Liver (tissue), 9 donors: ENCODE data around the gene TNS3. TPM values are rescaled to one million over a fixed set of nuclear protein-coding genes. Genes with fewer than 3 reads are reported as not detected.

Source experiments
- DNase-seq: peaks from one replicate; pipeline ENCODE4 v3.0.0-alpha.2; 2017; ENCODE audit warnings: low spot score
- H3K27ac ChIP-seq, 2 donors: one replicate each; pipeline ENCODE4 v1.7.0; 2013; ENCODE audit warnings: inconsistent platforms in 2 of 2, low read length in 2 of 2, control low read depth in 1 of 2, low read depth in 1 of 2, mild to moderate bottlenecking in 1 of 2
- H3K27me3 ChIP-seq, 4 donors: one replicate each; pipeline versions ENCODE4 v1.6.1 to v1.7.0; 2013; ENCODE audit warnings: low read length in 3 of 4, inconsistent platforms in 1 of 4, mild to moderate bottlenecking in 1 of 4, moderate library complexity in 1 of 4; ENCODE audit not compliant: control insufficient read depth in 4 of 4, insufficient read depth in 4 of 4
- H3K36me3 ChIP-seq, 4 donors: one replicate each; pipeline versions ENCODE4 v1.6.1 to v1.7.0; 2013; ENCODE audit warnings: low read length in 3 of 4, mild to moderate bottlenecking in 3 of 4, low read depth in 1 of 4, moderate library complexity in 1 of 4; ENCODE audit not compliant: control insufficient read depth in 4 of 4, insufficient read depth in 3 of 4
- H3K4me1 ChIP-seq, 4 donors: one replicate each; pipeline versions ENCODE4 v1.6.1 to v1.7.0; 2013; ENCODE audit warnings: low read length in 3 of 4, mild to moderate bottlenecking in 3 of 4, moderate library complexity in 1 of 4; ENCODE audit not compliant: control insufficient read depth in 4 of 4, insufficient read depth in 4 of 4
- H3K4me3 ChIP-seq, 3 donors: one replicate each; pipeline versions ENCODE4 v1.6.1 to v1.7.0; 2013; ENCODE audit warnings: low read length in 3 of 3, control low read depth in 1 of 3, low read depth in 1 of 3, mild to moderate bottlenecking in 1 of 3
- H3K9ac ChIP-seq, 2 donors: one replicate each; pipeline ENCODE4 v1.7.0; 2013; ENCODE audit warnings: low read length in 2 of 2, mild to moderate bottlenecking in 2 of 2, moderate library complexity in 2 of 2, control low read depth in 1 of 2, low read depth in 1 of 2
- H3K9me3 ChIP-seq, 4 donors: one replicate each; pipeline versions ENCODE4 v1.6.1 to v1.7.0; 2013; ENCODE audit warnings: low read length in 3 of 4; ENCODE audit not compliant: control insufficient read depth in 4 of 4
- ATF3 ChIP-seq: IDR thresholded peaks from 2 replicates; pipeline ENCODE4 v1.6.1; 2016; ENCODE audit warnings: antibody characterized with exemption
- CTCF ChIP-seq: fragments of 150-350 bp; IDR thresholded peaks from 2 replicates; pipeline ENCODE4 v1.5.1; 2017; ENCODE audit warnings: improper control_type of control experiment, low read depth, low read length; ENCODE audit not compliant: missing input control
- EGR1 ChIP-seq, 2 donors: IDR thresholded peaks; 2 replicates each; pipeline ENCODE4 v1.6.1; 2016 to 2018; ENCODE audit warnings: antibody characterized with exemption in 2 of 2, low read depth in 2 of 2
- FOXA1 ChIP-seq: IDR thresholded peaks from 2 replicates; pipeline ENCODE4 v1.6.1; 2016; ENCODE audit warnings: antibody characterized with exemption
- FOXA2 ChIP-seq: IDR thresholded peaks from 2 replicates; pipeline ENCODE4 v1.6.1; 2016; ENCODE audit warnings: antibody characterized with exemption
- GABPA ChIP-seq, 2 donors: IDR thresholded peaks in 1 of 2; conservative IDR thresholded peaks in 1 of 2; 2 replicates each; pipeline ENCODE4 v1.6.1; 2016; ENCODE audit warnings: antibody characterized with exemption in 2 of 2, mild to moderate bottlenecking in 1 of 2, moderate library complexity in 1 of 2
- HNF4A ChIP-seq, 2 donors: conservative IDR thresholded peaks; 2 replicates each; pipeline ENCODE4 v1.6.1; 2016; ENCODE audit warnings: antibody characterized with exemption in 2 of 2, mild to moderate bottlenecking in 2 of 2
- HNF4G ChIP-seq: IDR thresholded peaks from 2 replicates; pipeline ENCODE4 v1.6.1; 2016; ENCODE audit warnings: antibody characterized with exemption
- JUND ChIP-seq, 2 donors: IDR thresholded peaks; 2 replicates each; pipeline ENCODE4 v1.6.1; 2016; ENCODE audit warnings: antibody characterized with exemption in 2 of 2
- MAX ChIP-seq: IDR thresholded peaks from 2 replicates; pipeline ENCODE4 v1.6.1; 2016; ENCODE audit warnings: antibody characterized with exemption
- NR2F2 ChIP-seq: IDR thresholded peaks from 2 replicates; pipeline ENCODE4 v1.6.1; 2016; ENCODE audit warnings: antibody characterized with exemption
- RAD21 ChIP-seq, 2 donors: IDR thresholded peaks; 2 replicates each; pipeline ENCODE4 v1.6.1; 2016; ENCODE audit warnings: antibody characterized with exemption in 2 of 2, mild to moderate bottlenecking in 2 of 2
- REST ChIP-seq: IDR thresholded peaks from 2 replicates; pipeline ENCODE4 v1.6.1; 2016; ENCODE audit warnings: antibody characterized with exemption, mild to moderate bottlenecking
- RXRA ChIP-seq, 2 donors: IDR thresholded peaks; 2 replicates each; pipeline ENCODE4 v1.6.1; 2017 to 2018; ENCODE audit warnings: antibody characterized with exemption in 2 of 2, mild to moderate bottlenecking in 1 of 2
- SP1 ChIP-seq: IDR thresholded peaks from 2 replicates; pipeline ENCODE4 v1.6.1; 2018; ENCODE audit warnings: antibody characterized with exemption, mild to moderate bottlenecking
- TAF1 ChIP-seq: conservative IDR thresholded peaks from 2 replicates; pipeline ENCODE4 v1.6.1; 2016; ENCODE audit warnings: antibody characterized with exemption, mild to moderate bottlenecking
- YY1 ChIP-seq: IDR thresholded peaks from 2 replicates; pipeline ENCODE4 v1.6.1; 2016; ENCODE audit warnings: antibody characterized with exemption, mild to moderate bottlenecking
- ZBTB33 ChIP-seq: IDR thresholded peaks from 2 replicates; pipeline ENCODE4 v1.6.1; 2016; ENCODE audit warnings: antibody characterized with exemption
- WGBS: extraction: QIAGEN DNeasy Blood & Tissue Kit; methylation state at CpG from one replicate; pipeline ENCODE4 v1.1.7; 2013; 5-methylcytosine and 5-hydroxymethylcytosine counted together
- polyA plus RNA-seq, 2 donors: library from polyadenylated mRNA; stranded (reverse) in 1 of 2; unstranded in 1 of 2; fragments of 200-250 nt in 1 of 2; fragments of >200 nt in 1 of 2; fragmentation: Nextera tagmentation in 1 of 2; extraction: Ambion mirVana in 1 of 2; gene quantifications; one replicate each; pipeline versions ENCODE4 v1.2.1 to v1.2.3, GENCODE V29; 2013 to 2015
- total RNA-seq, 2 donors: library from RNA; depleted of rRNA; stranded (reverse); fragments of >200 nt; gene quantifications; one replicate each; pipeline ENCODE4 v1.2.3, GENCODE V29; 2014
- donor health status: healthy.
- donor health status: healthy.
- donor health status: healthy.
- donor health status: healthy.
- donor health status: healthy.

Gene TNS3
- total and polyA plus RNA-seq, 4 donors: 16.8 to 100 (median 29.5) TPM

GRCh38 chr7:47358944-47359588 is 222.8 kb downstream of the TNS3 start:
- H3K4me1 ChIP-seq: peaks cover 0 to 3% (median 1%) of the 10 kb centered on the region in 4 donors
- no peak for DNase-seq
- no peaks in the 10 kb centered on the region for H3K9me3 ChIP-seq
- TF ChIP-seq RAD21 (IDR thresholded peaks at IDR 0.05): no peak
- no peak for TF ChIP-seq YY1
- no peak for TF ChIP-seq ATF3
- TF ChIP-seq ZBTB33: no peak
- no peak for TF ChIP-seq FOXA1
- TF ChIP-seq TAF1: no peak
- no peak for TF ChIP-seq EGR1 (IDR thresholded peaks at IDR 0.05; ENCODE audit: low read depth in 2 of 2)
- WGBS: 90% methylated on average over 8 of the region's 8 CpGs
- no peak overlapping the region for H3K27ac ChIP-seq
- H3K9ac ChIP-seq: no peak overlapping the region
- no peaks in the 10 kb centered on the region for H3K27me3 ChIP-seq
- H3K36me3 ChIP-seq: peaks cover 2 to 34% (median 12%) of the 10 kb centered on the region in 4 donors
- no peak overlapping the region for H3K4me3 ChIP-seq

- Histone ChIP-seq H3K9me3 (no peaks in the 10 kb centered on the region), H3K9ac (no peak overlapping the region), H3K27ac (no peak overlapping the region), H3K4me3 (no peak overlapping the region), H3K27me3 (no peaks in the 10 kb centered on the region), H3K4me1 (peaks cover 0 to 3% (median 1%) of the 10 kb centered on the region in 4 donors), H3K36me3 (peaks cover 2 to 27% (median 7%) of the 10 kb centered on the region in 4 donors)
- WGBS: 84% methylated on average over 14 of the region's 14 CpGs
- TF ChIP-seq ATF3 (no peak), NR2F2 (no peak), RXRA (IDR thresholded peaks at IDR 0.05) (no peak), HNF4A (conservative IDR thresholded peaks at IDR 0.05) (no peak), HNF4G (no peak), GABPA (IDR thresholded peaks at IDR 0.05 in 1 of 2, conservative IDR thresholded peaks at IDR 0.05 in 1 of 2) (no peak), MAX (no peak), JUND (IDR thresholded peaks at IDR 0.05) (no peak), FOXA2 (no peak), REST (no peak), TAF1 (no peak), SP1 (no peak), YY1 (no peak), RAD21 (IDR thresholded peaks at IDR 0.05) (no peak), CTCF (no peak), FOXA1 (no peak), EGR1 (IDR thresholded peaks at IDR 0.05; ENCODE audit: low read depth in 2 of 2) (no peak), ZBTB33 (no peak)
- DNase-seq: no peak
These were observed 223.6 kb downstream of the TNS3 start for GRCh38 chr7:47358357-47358756.
